Naive thymus-derived CD8-positive, alpha-beta T cell (primary cell): ENCODE data around the gene TTPAL. TPM values are rescaled to one million over a fixed set of nuclear protein-coding genes. Genes with fewer than 3 reads are reported as not detected.
A peak's percentile ranks its signal among the peaks of the same experiment; 100 is the strongest.
"Not testable (repeated sequence)": the region's sequence is repeated elsewhere in the genome, so short reads cannot be mapped to it uniquely, and the experiment has no call there.

Experiments used
- ATAC-seq, 2 donors: fragments of 150-1000 bp; cut with Tn5 transposase in 1 of 2; sonication (Bioruptor Pico), chemical (Tn5 transposase) in 1 of 2; 1 replicate in 1 of 2; 2 replicates in 1 of 2; pipeline ENCODE4 v1.10.0; 2021; ENCODE audit warnings: mild to moderate bottlenecking in 2 of 2, moderate library complexity in 2 of 2
- POLR2A ChIA-PET: fragments of 350-600 bp; sonication (Branson Sonifier 250); formaldehyde crosslinking; loops from one replicate; lab custom pipeline; 2021; ENCODE audit warnings: antibody characterized with exemption; lab: Charles Lee
- DNase-seq, 10 donors: peaks; one replicate each; pipeline versions ENCODE4 v3.0.0 to v3.0.0-alpha.2; 2020 to 2022
- H3K27ac Mint-ChIP-seq, 10 donors: one replicate each; pipeline ENCODE4 v1.8.0; 2020 to 2022; ENCODE audit warnings: mild to moderate bottlenecking in 10 of 10, mixed read lengths in 10 of 10, moderate library complexity in 4 of 10, inconsistent platforms in 1 of 10
- H3K27me3 Mint-ChIP-seq, 5 donors: one replicate each; pipeline ENCODE4 v1.8.0; 2021 to 2022; ENCODE audit warnings: mixed read lengths in 5 of 5
- H3K36me3 Mint-ChIP-seq, 3 donors: one replicate each; pipeline ENCODE4 v1.8.0; 2020 to 2022; ENCODE audit warnings: mixed read lengths in 3 of 3, mild to moderate bottlenecking in 2 of 3, inconsistent platforms in 1 of 3
- H3K4me1 Mint-ChIP-seq, 4 donors: one replicate each; pipeline ENCODE4 v1.8.0; 2021 to 2022; ENCODE audit warnings: mixed read lengths in 4 of 4
- H3K4me3 Mint-ChIP-seq, 10 donors: one replicate each; pipeline ENCODE4 v1.8.0; 2020 to 2022; ENCODE audit warnings: mild to moderate bottlenecking in 10 of 10, mixed read lengths in 10 of 10, moderate library complexity in 6 of 10, inconsistent platforms in 1 of 10
- H3K9me3 Mint-ChIP-seq, 9 donors: one replicate each; pipeline ENCODE4 v1.8.0; 2020 to 2022; ENCODE audit warnings: mixed read lengths in 9 of 9, mild to moderate bottlenecking in 3 of 9, inconsistent platforms in 1 of 9, moderate library complexity in 1 of 9
- polyA plus RNA-seq, 3 donors: library from polyadenylated mRNA; unstranded; fragments of 300-500 nt; fragmentation: Illumina TruSeq; gene quantifications; one replicate each; pipeline ENCODE4 v1.2.3, GENCODE V29; 2021
- total RNA-seq, 8 experiments: library from RNA in 2 of 8; stranded (reverse) in 2 of 8; gene quantifications; one replicate each; pipeline ENCODE4 v1.2.3 and lab custom pipeline; 2021 to 2026

Gene TTPAL
- total and polyA plus RNA-seq, 5 experiments from 2014 or later = 10.5 to 19.3 (median 15.3) TPM

DNA sequence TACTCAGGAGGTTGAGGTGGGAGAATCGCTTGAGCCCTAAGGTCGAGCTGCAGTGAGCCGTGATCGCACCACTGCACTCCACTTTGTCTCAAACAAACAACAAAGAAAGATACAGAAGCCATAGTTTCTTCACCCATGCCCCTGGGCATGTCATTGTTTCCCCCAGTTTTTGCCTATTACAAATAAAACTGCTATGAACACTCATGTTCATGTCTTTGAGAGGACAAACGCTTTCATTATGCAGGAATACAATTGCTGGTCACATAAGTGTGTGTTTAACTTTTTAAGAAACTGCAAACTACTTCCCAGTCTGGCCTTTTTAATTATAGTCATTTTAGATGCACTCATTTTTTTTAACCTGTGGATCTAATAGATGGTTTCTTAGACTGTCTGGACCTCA, 12.2 kb upstream of the TTPAL start:
- no peaks in the 10 kb centered on the region for H3K36me3 Mint-ChIP-seq
- no peaks in the 10 kb centered on the region for H3K9me3 Mint-ChIP-seq
- POLR2A ChIA-PET = no interaction called here
- ATAC-seq = no peak
- peaks cover 0 to 2% (median 0%) of the 10 kb centered on the region in 4 donors for H3K4me1 Mint-ChIP-seq
- no peak for DNase-seq
- no peak overlapping the region for H3K4me3 Mint-ChIP-seq
- no peaks in the 10 kb centered on the region for H3K27me3 Mint-ChIP-seq
- H3K27ac Mint-ChIP-seq = no peak overlapping the region

- no peak overlapping the region for H3K27ac Mint-ChIP-seq
- H3K9me3 Mint-ChIP-seq = no peaks in the 10 kb centered on the region
- peaks cover 0 to 2% (median 0%) of the 10 kb centered on the region in 5 donors for H3K27me3 Mint-ChIP-seq
- H3K4me1 Mint-ChIP-seq = peaks cover 0 to 2% (median 0%) of the 10 kb centered on the region in 4 donors
- DNase-seq (no peak), ATAC-seq (no peak)
- no peaks in the 10 kb centered on the region for H3K36me3 Mint-ChIP-seq
- no peak overlapping the region for H3K4me3 Mint-ChIP-seq
- POLR2A ChIA-PET = no interaction called here
These were observed 11.2 kb upstream of the TTPAL start for GRCh38 chr20:44464514-44464913.

GRCh38 chr20:44465001-44465560, 10.6 kb upstream of the TTPAL start:
- Mint-ChIP-seq H3K27ac (peak overlapping the region in 1 of 10 donors; percentile 9), H3K4me1 (peaks cover 0 to 2% (median 0%) of the 10 kb centered on the region in 4 donors), H3K4me3 (no peak overlapping the region), H3K9me3 (no peaks in the 10 kb centered on the region), H3K36me3 (no peaks in the 10 kb centered on the region), H3K27me3 (peaks cover 0 to 2% (median 0%) of the 10 kb centered on the region in 5 donors)
- ATAC-seq (no peak), DNase-seq (no peak)
- POLR2A ChIA-PET = no interaction called here

DNA sequence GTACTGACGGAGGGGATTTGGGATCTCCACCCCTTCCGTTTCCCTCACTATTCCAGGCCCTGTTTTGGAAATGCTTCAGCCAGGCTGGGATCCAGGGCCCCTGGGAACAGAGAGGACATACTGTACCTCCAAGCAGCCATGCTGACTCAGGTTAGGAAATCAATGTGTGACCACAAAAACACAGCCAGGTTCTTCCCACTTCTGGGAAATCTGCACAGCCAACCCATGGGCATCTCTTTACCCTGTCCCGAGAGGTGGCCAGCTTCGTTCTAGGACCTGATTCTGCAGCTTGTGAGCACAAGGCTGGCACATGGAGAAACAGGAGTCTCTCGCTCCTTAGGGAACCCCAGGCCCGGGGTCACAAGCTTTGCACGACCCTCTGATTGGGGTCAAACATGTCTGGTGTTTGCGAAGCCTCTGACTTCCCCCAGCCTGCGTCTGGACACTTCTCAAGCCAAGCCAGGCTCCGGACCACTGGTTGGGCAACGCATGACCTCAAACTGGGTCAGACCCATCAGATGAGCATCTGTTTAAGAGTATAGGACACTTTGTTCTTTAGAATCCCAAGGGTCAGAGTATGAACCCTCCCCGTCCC, 8.3 kb upstream of the TTPAL start:
- Mint-ChIP-seq H3K4me1 (no peaks in the 10 kb centered on the region), H3K36me3 (no peaks in the 10 kb centered on the region), H3K9me3 (no peaks in the 10 kb centered on the region), H3K4me3 (no peak overlapping the region), H3K27ac (no peak overlapping the region), H3K27me3 (peaks cover 0 to 2% (median 0%) of the 10 kb centered on the region in 5 donors)
- POLR2A ChIA-PET = no interaction called here
- DNase-seq (no peak), ATAC-seq (no peak)

DNA sequence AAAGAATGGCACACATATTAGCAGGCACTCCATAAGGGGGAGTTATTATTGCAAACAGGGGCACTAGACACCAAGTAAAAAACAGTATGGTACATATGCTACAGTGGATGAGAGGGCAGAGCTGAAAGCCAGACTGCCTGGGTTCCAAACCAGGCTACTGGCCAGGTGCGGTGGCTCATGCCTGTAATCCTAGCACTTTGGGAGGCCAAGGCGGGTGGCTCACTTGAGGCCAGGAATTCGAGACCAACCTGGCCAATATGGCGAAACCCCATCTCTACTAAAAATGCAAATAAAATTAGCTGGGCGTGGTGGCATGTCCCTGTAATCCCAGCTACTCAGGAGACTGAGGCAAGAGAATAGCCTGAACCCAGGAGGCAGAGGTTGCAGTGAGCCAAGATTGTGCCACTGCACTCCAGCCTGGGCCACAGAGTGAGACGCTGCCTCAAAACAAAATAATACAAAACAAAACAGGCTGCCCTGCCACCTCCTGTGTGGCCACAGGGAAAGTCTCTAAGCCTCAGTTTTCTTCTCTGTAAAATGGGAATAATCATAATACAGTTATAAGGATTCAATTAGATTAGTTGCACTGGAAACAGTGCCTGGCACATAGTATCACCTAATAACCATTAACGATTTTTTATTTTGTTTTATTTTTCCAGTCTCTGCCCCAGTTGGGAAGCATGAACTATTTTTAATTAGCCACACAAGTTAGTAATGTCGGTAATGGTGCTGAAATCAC, 7.5 kb upstream of the TTPAL start:
- no peak overlapping the region for H3K27ac Mint-ChIP-seq
- H3K4me3 Mint-ChIP-seq = no peak overlapping the region
- DNase-seq (no peak), ATAC-seq (no peak)
- H3K27me3 Mint-ChIP-seq = peaks cover 0 to 2% (median 0%) of the 10 kb centered on the region in 5 donors
- H3K4me1 Mint-ChIP-seq = no peaks in the 10 kb centered on the region
- H3K9me3 Mint-ChIP-seq = no peaks in the 10 kb centered on the region
- H3K36me3 Mint-ChIP-seq = no peaks in the 10 kb centered on the region
- POLR2A ChIA-PET = no interaction called here

DNA sequence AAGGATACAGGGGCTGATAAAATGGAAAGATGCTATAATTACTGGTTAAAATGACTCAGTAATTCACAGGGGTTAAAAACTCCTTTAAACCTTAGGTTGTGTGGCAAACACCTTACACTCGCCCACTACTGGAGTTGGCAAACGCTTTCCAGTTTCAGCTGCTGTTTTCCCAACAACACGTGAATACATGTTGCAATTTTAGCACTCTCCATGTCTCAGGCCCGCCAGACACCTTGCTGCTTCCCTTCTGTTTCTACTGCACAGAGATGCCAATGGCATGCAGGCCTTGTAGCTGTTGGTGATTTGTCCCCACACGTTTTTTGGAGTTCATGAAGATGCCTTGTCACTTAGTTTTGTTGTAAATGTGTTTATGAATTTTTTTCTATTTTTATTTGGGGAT, 5.3 kb upstream of the TTPAL start:
- no peak for DNase-seq
- peaks cover 3 to 6% (median 5%) of the 10 kb centered on the region in 4 donors for H3K4me1 Mint-ChIP-seq
- POLR2A ChIA-PET = no interaction called here
- H3K9me3 Mint-ChIP-seq = no peaks in the 10 kb centered on the region
- peaks cover 0 to 2% (median 0%) of the 10 kb centered on the region in 5 donors for H3K27me3 Mint-ChIP-seq
- no peak overlapping the region for H3K4me3 Mint-ChIP-seq
- ATAC-seq = no peak
- no peak overlapping the region for H3K27ac Mint-ChIP-seq
- no peaks in the 10 kb centered on the region for H3K36me3 Mint-ChIP-seq

- Mint-ChIP-seq H3K4me1 (peaks cover 5 to 16% (median 15%) of the 10 kb centered on the region in 4 donors), H3K9me3 (no peaks in the 10 kb centered on the region), H3K27me3 (peaks cover 0 to 2% (median 0%) of the 10 kb centered on the region in 5 donors), H3K4me3 (no peak overlapping the region), H3K27ac (no peak overlapping the region), H3K36me3 (no peaks in the 10 kb centered on the region)
- POLR2A ChIA-PET = no interaction called here
- DNase-seq (no peak), ATAC-seq (no peak)
These were observed 4.2 kb upstream of the TTPAL start for GRCh38 chr20:44471481-44471882.

DNA sequence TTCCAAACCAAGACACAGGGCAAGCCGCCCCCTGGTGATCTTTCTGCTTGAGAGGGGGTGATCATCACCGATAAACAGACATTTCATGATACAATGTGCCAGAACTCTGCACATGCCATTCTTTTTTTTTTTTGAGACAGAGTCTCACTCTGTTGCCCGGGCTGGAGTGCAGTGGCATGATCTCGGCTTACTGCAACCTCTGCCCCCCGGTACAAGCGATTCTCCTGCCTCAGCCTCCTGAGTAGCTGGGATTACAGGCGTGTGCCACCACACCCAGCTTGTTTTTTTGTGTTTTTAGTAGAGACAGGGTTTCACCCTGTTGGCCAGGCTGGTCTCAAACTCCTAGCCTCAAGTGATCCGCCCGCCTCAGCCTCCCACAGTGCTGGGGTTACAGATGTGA, 3.4 kb upstream of the TTPAL start:
- H3K4me3 Mint-ChIP-seq, H3K27me3 Mint-ChIP-seq, POLR2A ChIA-PET: not testable (repeated sequence)

DNA sequence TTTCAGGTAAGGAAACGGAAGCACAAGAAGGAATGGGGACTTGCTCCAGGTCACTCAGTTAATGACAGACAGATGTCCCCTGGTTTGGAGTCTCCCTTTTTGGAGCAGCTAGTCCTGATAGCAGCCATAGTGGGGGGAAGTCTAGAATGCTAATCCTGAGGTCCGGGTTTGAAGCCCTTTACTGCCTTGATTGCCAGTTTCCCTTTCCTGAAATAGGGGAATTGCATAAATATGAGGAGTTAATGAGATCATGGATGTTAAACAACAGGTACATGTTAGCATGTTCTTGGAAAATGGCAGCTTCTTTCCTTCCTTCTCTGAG, 341 bp upstream of the TTPAL start:
- Mint-ChIP-seq H3K27me3 (no peaks in the 10 kb centered on the region), H3K9me3 (no peaks in the 10 kb centered on the region), H3K4me1 (peaks cover 13 to 31% (median 28%) of the 10 kb centered on the region in 4 donors), H3K27ac (peak overlapping the region; percentile 91 to 99 (median 96)), H3K4me3 (peak overlapping the region; percentile 89 to 98 (median 92)), H3K36me3 (peaks cover 0 to 2% (median under 1%) of the 10 kb centered on the region in 3 donors)
- POLR2A ChIA-PET = interaction anchor here (0.6 to 1.9 kb wide), 10 partner anchors 10 to 1005 kb away, joined by 3 to 15 read pairs (median 4); partner anchors contain the start of genes FITM2, OSER1 and SERINC3
- DNase-seq (peak in 1 of 10 donors; percentile 2), ATAC-seq (no peak)

More for the DNA sequence above, 3.4 kb upstream of the TTPAL start:
- H3K36me3 Mint-ChIP-seq, DNase-seq, H3K27ac Mint-ChIP-seq, ATAC-seq, H3K9me3 Mint-ChIP-seq: not testable (repeated sequence)
- peaks cover 12 to 24% (median 23%) of the 10 kb centered on the region in 4 donors for H3K4me1 Mint-ChIP-seq

DNA sequence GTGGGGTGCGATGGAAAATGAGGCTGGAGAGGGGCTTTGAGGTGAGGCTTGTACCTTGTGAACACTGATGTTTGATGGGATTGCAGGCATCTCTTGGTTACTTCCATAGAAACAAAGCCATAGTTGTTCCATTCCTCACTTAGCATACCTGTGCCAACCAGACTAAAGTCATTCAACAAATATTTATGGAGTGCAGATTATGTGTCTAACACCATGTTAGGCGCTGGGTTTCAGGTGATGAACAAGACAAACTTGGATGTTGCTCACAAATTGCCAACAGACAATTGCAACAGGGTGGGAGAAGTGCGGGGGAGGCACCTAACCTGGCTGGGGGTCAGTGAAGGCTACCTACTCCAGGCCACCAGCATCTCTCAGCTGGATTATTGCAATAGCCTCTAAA, 1.5 kb downstream of the TTPAL start:
- ATAC-seq = no peak
- Mint-ChIP-seq H3K36me3 (peaks cover 0 to 19% (median 6%) of the 10 kb centered on the region in 3 donors), H3K27ac (peak overlapping the region; percentile 91 to 99 (median 96)), H3K4me1 (peaks cover 13 to 40% (median 30%) of the 10 kb centered on the region in 4 donors), H3K9me3 (no peaks in the 10 kb centered on the region), H3K4me3 (peak overlapping the region in 8 of 10 donors; percentile 39 to 98 (median 91)), H3K27me3 (no peaks in the 10 kb centered on the region)
- POLR2A ChIA-PET = interaction anchor here (1.4 to 1.9 kb wide), 2 partner anchors 133 to 141 kb away, joined by 3 to 15 read pairs; no protein-coding TSS in a partner anchor
- no peak for DNase-seq

GRCh38 chr20:44478206-44478605, 2.5 kb downstream of the TTPAL start:
- peaks cover 0 to 28% (median 6%) of the 10 kb centered on the region in 3 donors for H3K36me3 Mint-ChIP-seq
- H3K4me1 Mint-ChIP-seq = peaks cover 13 to 40% (median 30%) of the 10 kb centered on the region in 4 donors
- H3K9me3 Mint-ChIP-seq = no peaks in the 10 kb centered on the region
- no peak for ATAC-seq
- no peak overlapping the region for H3K4me3 Mint-ChIP-seq
- peak overlapping the region in 9 of 10 donors; percentile 0 to 87 (median 61) for H3K27ac Mint-ChIP-seq
- no peak for DNase-seq
- no peaks in the 10 kb centered on the region for H3K27me3 Mint-ChIP-seq
- POLR2A ChIA-PET = no interaction called here

DNA sequence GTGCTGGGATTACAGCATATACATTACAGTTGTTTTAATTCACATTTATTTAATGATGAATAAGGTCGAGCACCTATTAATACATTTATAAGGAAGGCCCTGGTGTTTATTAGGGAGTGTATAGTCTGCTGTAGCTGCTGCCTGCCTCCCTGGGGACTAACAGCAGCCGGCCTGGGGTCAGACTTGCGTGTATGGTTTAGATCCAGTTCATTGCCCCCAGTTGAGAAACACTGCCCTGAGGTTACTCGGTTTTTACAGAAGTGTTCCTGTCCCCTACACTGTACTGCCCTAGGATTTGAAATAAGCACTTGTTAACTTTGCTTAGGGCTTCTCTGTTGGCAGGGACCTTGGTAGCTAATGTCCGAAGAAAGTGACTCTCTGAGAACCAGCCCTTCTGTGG, 4.0 kb downstream of the TTPAL start:
- Mint-ChIP-seq H3K27ac (peak overlapping the region in 1 of 10 donors; percentile 33), H3K4me3 (no peak overlapping the region), H3K4me1 (peaks cover 13 to 41% (median 30%) of the 10 kb centered on the region in 4 donors), H3K36me3 (peaks cover 0 to 43% (median 6%) of the 10 kb centered on the region in 3 donors), H3K27me3 (no peaks in the 10 kb centered on the region), H3K9me3 (no peaks in the 10 kb centered on the region)
- DNase-seq (no peak), ATAC-seq (no peak)
- POLR2A ChIA-PET = interaction anchor here (0.7 kb wide), 1 partner anchor 10 kb away, joined by 3 read pairs; no protein-coding TSS in a partner anchor

DNA sequence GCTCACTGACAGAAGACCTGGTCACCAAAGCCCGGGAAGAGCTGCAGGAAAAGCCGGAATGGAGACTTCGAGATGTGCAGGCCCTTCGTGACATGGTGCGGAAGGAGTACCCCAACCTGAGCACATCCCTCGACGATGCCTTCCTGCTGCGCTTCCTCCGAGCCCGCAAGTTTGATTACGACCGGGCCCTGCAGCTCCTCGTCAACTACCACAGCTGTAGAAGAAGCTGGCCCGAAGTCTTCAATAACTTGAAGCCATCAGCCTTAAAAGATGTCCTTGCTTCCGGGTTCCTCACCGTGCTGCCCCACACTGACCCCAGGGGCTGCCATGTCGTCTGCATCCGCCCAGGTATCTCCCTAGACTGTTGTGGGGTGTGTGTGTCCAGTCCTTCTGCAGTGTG, 4.4 kb downstream of the TTPAL start:
- no peak overlapping the region for H3K4me3 Mint-ChIP-seq

More for the DNA sequence above, 4.4 kb downstream of the TTPAL start:
- no peak overlapping the region for H3K27ac Mint-ChIP-seq
- ATAC-seq = no peak
- peaks cover 0 to 47% (median 8%) of the 10 kb centered on the region in 3 donors for H3K36me3 Mint-ChIP-seq
- H3K4me1 Mint-ChIP-seq = peaks cover 11 to 39% (median 27%) of the 10 kb centered on the region in 4 donors
- no peaks in the 10 kb centered on the region for H3K27me3 Mint-ChIP-seq
- H3K9me3 Mint-ChIP-seq = no peaks in the 10 kb centered on the region
- no peak for DNase-seq
- POLR2A ChIA-PET = no interaction called here
